ENCODE results near the gene CENPX.

DNA sequence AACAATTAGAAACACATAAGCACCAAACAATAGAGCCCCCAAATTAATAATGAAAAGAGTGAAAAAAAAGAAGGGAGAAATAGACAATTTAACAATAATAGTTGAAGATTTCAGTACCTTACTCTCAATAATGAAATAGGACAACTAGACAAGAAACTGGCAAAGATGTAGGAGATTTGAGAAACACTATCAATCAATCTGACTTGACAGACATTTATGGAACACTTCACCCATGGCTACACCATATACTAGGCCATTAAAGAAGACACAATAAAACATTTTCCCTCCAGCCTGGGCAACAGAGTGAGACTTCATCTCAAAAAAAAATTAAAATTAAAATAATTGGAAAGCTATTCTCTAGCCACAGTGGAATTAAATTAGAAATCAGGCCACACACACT, 47.9 kb upstream of the CENPX start:
- TF ChIP-seq POLR2A (IDR thresholded peaks at IDR 0.05) (no peak), CTCF (IDR thresholded peaks at IDR 0.05) (no peak)

All from adrenal gland (tissue), 5 donors.